Astrocyte (in vitro differentiated cells and primary cell): ENCODE measurements around the gene PPP1R2.

ENCODE experiments used
- EZH2 ChIP-seq: IDR thresholded peaks from 2 replicates; pipeline ENCODE4 v1.6.1; 2012; ENCODE audit warnings: mild to moderate bottlenecking, low read length, inconsistent platforms; ENCODE audit not compliant: insufficient read depth
- TF ChIP-seq, protein P1 (sequence below): IDR thresholded peaks from 2 replicates; pipeline ENCODE4 v1.5.1; 2011; ENCODE audit warnings: low read depth, mild to moderate bottlenecking, inconsistent platforms, low read length, moderate library complexity; ENCODE audit not compliant: insufficient read depth

DNA sequence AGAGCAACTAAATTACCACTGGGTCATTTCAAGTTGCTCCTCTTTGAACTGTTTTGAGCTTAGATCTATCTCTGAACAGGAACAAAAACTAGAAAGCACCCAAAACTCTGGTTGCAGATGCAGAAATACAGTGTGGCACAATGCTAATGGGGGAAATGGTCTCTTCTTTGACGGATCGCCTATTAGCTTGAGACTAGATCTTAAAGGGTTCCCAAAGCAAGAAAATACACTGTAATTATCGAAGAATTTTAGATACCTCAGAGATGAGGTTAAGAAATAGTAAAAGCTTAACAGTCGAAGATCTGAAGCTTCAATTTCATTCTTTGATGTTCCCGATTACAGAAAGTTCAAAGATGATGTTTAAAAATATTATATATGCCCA lies 818 bp downstream of the PPP1R2 start:
- TF ChIP-seq, protein P1, sequence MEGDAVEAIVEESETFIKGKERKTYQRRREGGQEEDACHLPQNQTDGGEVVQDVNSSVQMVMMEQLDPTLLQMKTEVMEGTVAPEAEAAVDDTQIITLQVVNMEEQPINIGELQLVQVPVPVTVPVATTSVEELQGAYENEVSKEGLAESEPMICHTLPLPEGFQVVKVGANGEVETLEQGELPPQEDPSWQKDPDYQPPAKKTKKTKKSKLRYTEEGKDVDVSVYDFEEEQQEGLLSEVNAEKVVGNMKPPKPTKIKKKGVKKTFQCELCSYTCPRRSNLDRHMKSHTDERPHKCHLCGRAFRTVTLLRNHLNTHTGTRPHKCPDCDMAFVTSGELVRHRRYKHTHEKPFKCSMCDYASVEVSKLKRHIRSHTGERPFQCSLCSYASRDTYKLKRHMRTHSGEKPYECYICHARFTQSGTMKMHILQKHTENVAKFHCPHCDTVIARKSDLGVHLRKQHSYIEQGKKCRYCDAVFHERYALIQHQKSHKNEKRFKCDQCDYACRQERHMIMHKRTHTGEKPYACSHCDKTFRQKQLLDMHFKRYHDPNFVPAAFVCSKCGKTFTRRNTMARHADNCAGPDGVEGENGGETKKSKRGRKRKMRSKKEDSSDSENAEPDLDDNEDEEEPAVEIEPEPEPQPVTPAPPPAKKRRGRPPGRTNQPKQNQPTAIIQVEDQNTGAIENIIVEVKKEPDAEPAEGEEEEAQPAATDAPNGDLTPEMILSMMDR, result no peak
- no peak for TF ChIP-seq EZH2
